Measurements from ENCODE around the gene GPR85. TPM values are rescaled to one million over a fixed set of nuclear protein-coding genes. Genes with fewer than 3 reads are reported as not detected.
"Not testable (repeated sequence)": the region's sequence is repeated elsewhere in the genome, so short reads cannot be mapped to it uniquely, and the experiment has no call there.

GPR85 gene
- total RNA-seq (2014; rRNA removed; shearing (Covaris generic)), result 2.3 and 7.1 TPM in 2 replicates

GRCh38 chr7:113086431-113086888, at the start of gene GPR85:
GPR85 (minus strand) TSS chr7:113086827; CDS start chr7:113084721, 2,106 bp downstream.
- Histone ChIP-seq H3K4me3 (peak within 1 kb of the TSS; percentile 57), H3K27me3 (replicated peaks) (no peaks in the 10 kb centered on the region), H3K4me1 (replicated peaks) (peaks cover 12% of the 10 kb centered on the region), H3K36me3 (no peaks in the 10 kb centered on the region), H3K27ac (peak within 1 kb of the TSS; percentile 97), H3K9me3 (replicated peaks) (no peaks in the 10 kb centered on the region)
- DNase-seq (ENCODE audit: low read depth in 1 of 2, low spot score in 2 of 2), result peak; percentile 79 to 82

- H3K27me3 ChIP-seq (replicated peaks), result no peaks in the 10 kb centered on the region
- H3K4me1 ChIP-seq (replicated peaks), result no peaks in the 10 kb centered on the region
- no peak overlapping the region for H3K27ac ChIP-seq
- no peaks in the 10 kb centered on the region for H3K36me3 ChIP-seq
- no peaks in the 10 kb centered on the region for H3K9me3 ChIP-seq (replicated peaks)
- no peak overlapping the region for H3K4me3 ChIP-seq
- no peak for DNase-seq (ENCODE audit: low read depth in 1 of 2, low spot score in 2 of 2)
These were observed 47.4 kb upstream of the GPR85 start for GRCh38 chr7:113134025-113134424.

GRCh38 chr7:113131367-113131766, 44.7 kb upstream of the GPR85 start:
- Histone ChIP-seq H3K4me3 (no peak overlapping the region), H3K36me3 (no peaks in the 10 kb centered on the region), H3K27ac (no peak overlapping the region), H3K9me3 (replicated peaks) (no peaks in the 10 kb centered on the region), H3K4me1 (replicated peaks) (no peaks in the 10 kb centered on the region), H3K27me3 (replicated peaks) (no peaks in the 10 kb centered on the region)
- DNase-seq (ENCODE audit: low read depth in 1 of 2, low spot score in 2 of 2), result no peak

GRCh38 chr7:113128031-113128430, 41.4 kb upstream of the GPR85 start:
- DNase-seq (ENCODE audit: low read depth in 1 of 2, low spot score in 2 of 2), result no peak
- no peak overlapping the region for H3K4me3 ChIP-seq
- no peaks in the 10 kb centered on the region for H3K4me1 ChIP-seq (replicated peaks)
- no peaks in the 10 kb centered on the region for H3K27me3 ChIP-seq (replicated peaks)
- H3K9me3 ChIP-seq (replicated peaks), result no peaks in the 10 kb centered on the region
- no peak overlapping the region for H3K27ac ChIP-seq
- H3K36me3 ChIP-seq, result no peaks in the 10 kb centered on the region

GRCh38 chr7:113125728-113126127, 39.1 kb upstream of the GPR85 start:
- no peak for DNase-seq (ENCODE audit: low read depth in 1 of 2, low spot score in 2 of 2)
- Histone ChIP-seq H3K4me1 (replicated peaks) (no peaks in the 10 kb centered on the region), H3K4me3 (no peak overlapping the region), H3K27ac (no peak overlapping the region), H3K9me3 (replicated peaks) (no peaks in the 10 kb centered on the region), H3K36me3 (no peaks in the 10 kb centered on the region), H3K27me3 (replicated peaks) (no peaks in the 10 kb centered on the region)

- no peaks in the 10 kb centered on the region for H3K27me3 ChIP-seq (replicated peaks)
- no peaks in the 10 kb centered on the region for H3K9me3 ChIP-seq (replicated peaks)
- H3K27ac ChIP-seq, result no peak overlapping the region
- H3K36me3 ChIP-seq, result no peaks in the 10 kb centered on the region
- H3K4me1 ChIP-seq (replicated peaks), result peaks cover 17% of the 10 kb centered on the region
- no peak overlapping the region for H3K4me3 ChIP-seq
- DNase-seq (ENCODE audit: low read depth in 1 of 2, low spot score in 2 of 2), result no peak
These were observed 36.1 kb upstream of the GPR85 start for GRCh38 chr7:113122744-113123143.

- no peaks in the 10 kb centered on the region for H3K9me3 ChIP-seq (replicated peaks)
- no peak overlapping the region for H3K27ac ChIP-seq
- H3K4me1 ChIP-seq (replicated peaks), result peaks cover 22% of the 10 kb centered on the region
- peaks cover 6% of the 10 kb centered on the region for H3K36me3 ChIP-seq
- DNase-seq (ENCODE audit: low read depth in 1 of 2, low spot score in 2 of 2), result no peak
- no peaks in the 10 kb centered on the region for H3K27me3 ChIP-seq (replicated peaks)
- no peak overlapping the region for H3K4me3 ChIP-seq
These were observed 34.0 kb upstream of the GPR85 start for GRCh38 chr7:113120647-113121046.

- Histone ChIP-seq H3K36me3 (peaks cover 6% of the 10 kb centered on the region), H3K27me3 (replicated peaks) (no peaks in the 10 kb centered on the region), H3K27ac (no peak overlapping the region), H3K9me3 (replicated peaks) (no peaks in the 10 kb centered on the region), H3K4me3 (no peak overlapping the region), H3K4me1 (replicated peaks) (peaks cover 22% of the 10 kb centered on the region)
- DNase-seq (ENCODE audit: low read depth in 1 of 2, low spot score in 2 of 2), result no peak
These were observed 32.8 kb upstream of the GPR85 start for GRCh38 chr7:113119429-113119828.

GRCh38 chr7:113118074-113118959, 31.7 kb upstream of the GPR85 start, which contains the start of gene SMIM30:
SMIM30 (minus strand) TSS chr7:113118554; CDS start chr7:113117578, 976 bp downstream.
- peaks cover 22% of the 10 kb centered on the region for H3K4me1 ChIP-seq (replicated peaks)
- peaks cover 10% of the 10 kb centered on the region for H3K36me3 ChIP-seq
- DNase-seq (ENCODE audit: low read depth in 1 of 2, low spot score in 2 of 2), result peak; percentile 86 to 90
- no peaks in the 10 kb centered on the region for H3K27me3 ChIP-seq (replicated peaks)
- no peaks in the 10 kb centered on the region for H3K9me3 ChIP-seq (replicated peaks)
- peak within 1 kb of the TSS; percentile 53 for H3K27ac ChIP-seq
- H3K4me3 ChIP-seq, result peak within 1 kb of the TSS; percentile 46

GRCh38 chr7:113117374-113117774, 30.7 kb upstream of the GPR85 start:
- DNase-seq (ENCODE audit: low read depth in 1 of 2, low spot score in 2 of 2); H3K27me3 ChIP-seq (replicated peaks); H3K36me3 ChIP-seq; H3K9me3 ChIP-seq (replicated peaks): not testable (repeated sequence)
- peak overlapping the region; percentile 53 for H3K27ac ChIP-seq
- peak overlapping the region; percentile 46 for H3K4me3 ChIP-seq
- peaks cover 22% of the 10 kb centered on the region for H3K4me1 ChIP-seq (replicated peaks)

- H3K27ac ChIP-seq, result no peak overlapping the region
- no peak for DNase-seq (ENCODE audit: low read depth in 1 of 2, low spot score in 2 of 2)
- H3K4me3 ChIP-seq, result no peak overlapping the region
- H3K27me3 ChIP-seq (replicated peaks), result no peaks in the 10 kb centered on the region
- H3K9me3 ChIP-seq (replicated peaks), result no peaks in the 10 kb centered on the region
- H3K4me1 ChIP-seq (replicated peaks), result peaks cover 7% of the 10 kb centered on the region
- peaks cover 10% of the 10 kb centered on the region for H3K36me3 ChIP-seq
These were observed 27.3 kb upstream of the GPR85 start for GRCh38 chr7:113113912-113114311.

GRCh38 chr7:113109718-113110117, 23.1 kb upstream of the GPR85 start:
- H3K36me3 ChIP-seq, result peaks cover 3% of the 10 kb centered on the region; the same call in 1 of the 2 replicates
- no peak for DNase-seq (ENCODE audit: low read depth in 1 of 2, low spot score in 2 of 2)
- no peaks in the 10 kb centered on the region for H3K9me3 ChIP-seq (replicated peaks)
- H3K4me1 ChIP-seq (replicated peaks), result no peaks in the 10 kb centered on the region
- no peak overlapping the region for H3K27ac ChIP-seq
- H3K27me3 ChIP-seq (replicated peaks), result no peaks in the 10 kb centered on the region
- H3K4me3 ChIP-seq, result no peak overlapping the region

GRCh38 chr7:113100121-113100603, 13.5 kb upstream of the GPR85 start:
- peaks cover 7% of the 10 kb centered on the region for H3K4me1 ChIP-seq (replicated peaks)
- H3K27ac ChIP-seq, result no peak overlapping the region
- no peaks in the 10 kb centered on the region; the same call in 1 of the 2 replicates for H3K27me3 ChIP-seq (replicated peaks)
- H3K36me3 ChIP-seq, result no peaks in the 10 kb centered on the region
- no peak for DNase-seq (ENCODE audit: low read depth in 1 of 2, low spot score in 2 of 2)
- no peak overlapping the region for H3K4me3 ChIP-seq
- no peaks in the 10 kb centered on the region for H3K9me3 ChIP-seq (replicated peaks)

GRCh38 chr7:113099284-113099919, 12.8 kb upstream of the GPR85 start:
- H3K9me3 ChIP-seq (replicated peaks), result no peaks in the 10 kb centered on the region
- H3K4me3 ChIP-seq, result no peak overlapping the region
- DNase-seq (ENCODE audit: low read depth in 1 of 2, low spot score in 2 of 2), result no peak
- H3K4me1 ChIP-seq (replicated peaks), result peaks cover 7% of the 10 kb centered on the region
- no peaks in the 10 kb centered on the region; the same call in 1 of the 2 replicates for H3K27me3 ChIP-seq (replicated peaks)
- no peaks in the 10 kb centered on the region for H3K36me3 ChIP-seq
- H3K27ac ChIP-seq, result no peak overlapping the region
